K562 (cell line): ENCODE measurements around the gene NELL1. TPM values are rescaled to one million over a fixed set of nuclear protein-coding genes. Genes with fewer than 3 reads are reported as not detected.

ENCODE experiments used
- ATAC-seq: fragments of 200-7000 bp; cut with Tn5 transposase; 3 replicates; pipeline ENCODE4 v1.9.1; 2020; ENCODE audit warnings: moderate library complexity
- BruUV-seq: library from RNA; stranded (reverse); fragments of 400-500 nt; replicated peaks from 2 replicates; lab custom pipeline; 2021; lab: Mats Ljungman, UMichigan
- CTCF ChIA-PET: fragments of 300-600 bp; formaldehyde crosslinking; extraction: SDS; loops from one replicate; lab custom pipeline; 2021; ENCODE audit warnings: low intra/inter-chr PET ratio; lab: Yijun Ruan, JAX
- POLR2A ChIA-PET: fragments of 300-600, 350-650 bp; sonication (Branson Sonifier 250); formaldehyde crosslinking; extraction: SDS; loops from one replicate; lab custom pipeline; 2021; ENCODE audit warnings: antibody characterized with exemption, inconsistent platforms; lab: Yijun Ruan, JAX
- DNase-seq, 4 experiments: peaks; one replicate each; pipeline versions ENCODE4 v3.0.0 to v3.0.0-alpha.2; 2011 to 2018; ENCODE audit warnings: low spot score in 3 of 4, mixed read lengths in 3 of 4; ENCODE audit errors: extremely low read depth in 1 of 4
- FAIRE-seq: peaks from 2 replicates; lab custom pipeline; 2011; peaks lifted over from hg19 to GRCh38; lab: Jason Lieb, UNC
- H2AFZ ChIP-seq: 2 replicates; pipeline ENCODE4 v1.6.0; 2011; ENCODE audit warnings: low read depth, low read length, control low read depth, inconsistent platforms
- H3K27ac ChIP-seq: fragments of 200-600 bp; 3 replicates; pipeline ENCODE4 v1.8.0; 2011; ENCODE audit warnings: low read depth, mild to moderate bottlenecking, control low read depth, inconsistent platforms, low read length, moderate library complexity, mixed read lengths; ENCODE audit errors: extremely low read depth
- H3K27me3 ChIP-seq, 2 experiments: fragments of 300-600 bp in 1 of 2; 2 replicates in 1 of 2; 3 replicates in 1 of 2; pipeline versions ENCODE4 v1.6.0 to v1.8.0; 2011; ENCODE audit warnings: inconsistent platforms in 2 of 2, low read length in 2 of 2, mild to moderate bottlenecking in 1 of 2, mixed read lengths in 1 of 2, moderate library complexity in 1 of 2; ENCODE audit not compliant: control insufficient read depth in 2 of 2, insufficient read depth in 2 of 2
- H3K36me3 ChIP-seq: fragments of 300-600 bp; 3 replicates; pipeline ENCODE4 v1.8.0; 2011; ENCODE audit warnings: mild to moderate bottlenecking, low read length, inconsistent platforms; ENCODE audit not compliant: control insufficient read depth, insufficient read depth
- H3K4me1 ChIP-seq, 2 experiments: fragments of 200-600 bp in 1 of 2; replicated peaks in 1 of 2; 2 replicates in 1 of 2; 3 replicates in 1 of 2; pipeline versions ENCODE4 v1.5.1 to v1.8.0; 2011; ENCODE audit warnings: inconsistent platforms in 2 of 2, low read length in 2 of 2, mild to moderate bottlenecking in 1 of 2, mixed read lengths in 1 of 2, moderate library complexity in 1 of 2; ENCODE audit not compliant: control insufficient read depth in 2 of 2, insufficient read depth in 2 of 2
- H3K4me2 ChIP-seq: 2 replicates; pipeline ENCODE4 v1.6.1; 2011; ENCODE audit warnings: low read length, control low read depth, inconsistent platforms, mixed read lengths; ENCODE audit not compliant: insufficient read depth
- H3K4me3 ChIP-seq: fragments of 200-600 bp; sonication (generic), shearing (Covaris generic); 2 replicates; pipeline ENCODE4 v1.5.1; 2016; ENCODE audit warnings: control low read depth, inconsistent platforms
- H3K79me2 ChIP-seq: fragments of 200-600 bp; 3 replicates; pipeline ENCODE4 v1.8.0; 2011; ENCODE audit warnings: low read length, inconsistent platforms; ENCODE audit not compliant: control insufficient read depth, insufficient read depth
- H3K9ac ChIP-seq, 2 experiments: 2 replicates each; pipeline versions ENCODE4 v1.6.0 to v1.6.1; 2011; ENCODE audit warnings: low read depth in 2 of 2, low read length in 2 of 2, control low read depth in 1 of 2, inconsistent platforms in 1 of 2, mild to moderate bottlenecking in 1 of 2, mixed read lengths in 1 of 2; ENCODE audit not compliant: insufficient read depth in 1 of 2
- H3K9me1 ChIP-seq: one replicate; pipeline ENCODE4 v1.6.0; 2011; ENCODE audit warnings: inconsistent platforms, mild to moderate bottlenecking, low read length, moderate library complexity; ENCODE audit not compliant: control insufficient read depth, insufficient read depth
- H3K9me3 ChIP-seq: replicated peaks from 2 replicates; pipeline ENCODE4 v1.5.1; 2011; ENCODE audit warnings: low read depth, low read length, inconsistent platforms; ENCODE audit not compliant: control insufficient read depth, insufficient read depth
- H4K20me1 ChIP-seq: replicated peaks from 2 replicates; pipeline ENCODE4 v1.6.1; 2011; ENCODE audit warnings: low read length, inconsistent platforms, mixed read lengths; ENCODE audit not compliant: control insufficient read depth, insufficient read depth
- DACH1 ChIP-seq: fragments of 450-650 bp; IDR thresholded peaks from 2 replicates; pipeline ENCODE4 v1.6.1; 2018; ENCODE audit not compliant: partially characterized antibody
- ELF1 ChIP-seq: fragments of 200-800 bp; sonication (Bioruptor generic); IDR thresholded peaks from 2 replicates; pipeline ENCODE4 v1.6.1; 2016; ENCODE audit warnings: missing genetic modification characterization, missing compliant biosample characterization
- FOXP1 ChIP-seq: sonication (generic); formaldehyde crosslinking; IDR thresholded peaks from 2 replicates; pipeline ENCODE4 v1.8.0; 2022; ENCODE audit warnings: mild to moderate bottlenecking, missing genetic modification reagents
- GTF2B ChIP-seq: IDR thresholded peaks from 2 replicates; pipeline ENCODE4 v1.6.1; 2011; ENCODE audit not compliant: insufficient read length; ENCODE audit errors: extremely low read depth
- RBM14 ChIP-seq: fragments of 200-400 bp; formaldehyde crosslinking; IDR thresholded peaks from 2 replicates; pipeline ENCODE4 v1.6.1; 2018; ENCODE audit warnings: low read depth, mild to moderate bottlenecking, low read length, moderate library complexity, borderline replicate concordance; ENCODE audit not compliant: insufficient read depth
- SP1 ChIP-seq: sonication (generic); formaldehyde crosslinking; IDR thresholded peaks from 2 replicates; pipeline ENCODE4 v1.8.1; 2022; ENCODE audit warnings: mild to moderate bottlenecking, missing genetic modification reagents
- TEAD1 ChIP-seq, 2 experiments: fragments of 450-650 bp in 1 of 2; sonication (generic) in 1 of 2; formaldehyde crosslinking; IDR thresholded peaks; 2 replicates each; pipeline versions ENCODE4 v1.4.0 to v1.8.0; 2020 to 2022; ENCODE audit warnings: mild to moderate bottlenecking in 2 of 2, missing genetic modification reagents in 1 of 2
- TFE3 ChIP-seq: fragments of 450-650 bp; formaldehyde crosslinking; IDR thresholded peaks from 2 replicates; pipeline ENCODE4 v1.4.0; 2020; ENCODE audit warnings: mild to moderate bottlenecking, mixed read lengths
- ZBTB9 ChIP-seq: fragments of 450-650 bp; formaldehyde crosslinking; IDR thresholded peaks from 2 replicates; pipeline ENCODE4 v1.4.0; 2020; ENCODE audit warnings: mild to moderate bottlenecking, moderate library complexity
- ZNF239 ChIP-seq: fragments of 250-450 bp; sonication (Bioruptor Pico); IDR thresholded peaks from 2 replicates; pipeline ENCODE4 v1.4.0; 2020; ENCODE audit warnings: mild to moderate bottlenecking
- ZNF347 ChIP-seq: fragments of 450-650 bp; formaldehyde crosslinking; IDR thresholded peaks from 2 replicates; pipeline ENCODE4 v1.4.0; 2020; ENCODE audit warnings: low read depth, mild to moderate bottlenecking, moderate library complexity
- ZNF668 ChIP-seq: fragments of 250-450 bp; sonication (Bioruptor Pico); IDR thresholded peaks from 2 replicates; pipeline ENCODE4 v1.8.0; 2022; ENCODE audit warnings: mild to moderate bottlenecking, inconsistent platforms
- ZNF76 ChIP-seq: fragments of 250-450 bp; sonication (Bioruptor Pico); IDR thresholded peaks from 2 replicates; pipeline ENCODE4 v1.4.0; 2020; ENCODE audit warnings: mild to moderate bottlenecking, moderate library complexity, borderline replicate concordance
- ZSCAN29 ChIP-seq: fragments of 450-650 bp; IDR thresholded peaks from 2 replicates; pipeline ENCODE4 v1.6.1; 2017
- WGBS: fragments of 100-300 bp; shearing (Covaris generic); methylation state at CpG from one replicate; pipeline ENCODE4 v1.1.6; 2016; ENCODE audit warnings: low coverage, mixed read lengths; ENCODE audit not compliant: insufficient coverage; ENCODE audit errors: missing lambda C conversion rate; 5-methylcytosine and 5-hydroxymethylcytosine counted together
- in situ Hi-C: fragments of 300-500 bp; cut with MboI; formaldehyde crosslinking; loops from 4 replicates; pipeline ENCODE4 v1.15.0; 2018; ENCODE audit warnings: inconsistent platforms, mixed read lengths
- intact Hi-C: fragments of 100-400 bp; cut with micrococcal nuclease; formaldehyde crosslinking; loops from 2 replicates; pipeline ENCODE4 v1.14.2; 2022
- polyA plus RNA-seq, 8 experiments: library from polyadenylated mRNA; depleted of rRNA in 4 of 8; stranded (reverse) in 5 of 8; unstranded in 3 of 8; fragments of >200 nt; fragmentation: Nextera tagmentation in 2 of 8; fragmentation: Illumina TruSeq in 1 of 8; extraction: Ambion mirVana in 2 of 8; extraction: Trizol in 1 of 8; gene quantifications; 2 replicates each; pipeline versions ENCODE4 v1.2.1 to v1.2.3, GENCODE V29; 2011 to 2014; ENCODE audit warnings: inconsistent platforms in 1 of 8, missing spikeins in 1 of 8
- total RNA-seq, 7 experiments: library from RNA; depleted of rRNA in 6 of 7; stranded (reverse); fragments of >200 nt in 6 of 7; fragmentation: Illumina TruSeq in 2 of 7; extraction: Trizol in 2 of 7; gene quantifications; 2 replicates each; pipeline versions ENCODE4 v1.2.1 to v1.2.3, GENCODE V29; 2011 to 2021; ENCODE audit warnings: low replicate concordance in 1 of 7

The NELL1 gene
- total and polyA plus RNA-seq, 9 of the 15 experiments (the other 6 are each of a cell fraction or from before 2014, with no cell fraction given): not detected

- TF ChIP-seq TFE3 (CRISPR knock-in tag) (no peak), SP1 (CRISPR knock-in tag) (no peak), TEAD1 (CRISPR knock-in tag; IDR thresholded peaks at IDR 0.05) (no peak), ELF1 (tag) (no peak), ZSCAN29 (no peak)
- TF ChIP-seq, all 486 proteins: peak for 0
Measured at GRCh38 chr11:20631519-20632168, 37.7 kb upstream of the NELL1 start (continued).

GRCh38 chr11:20632169-20632532 lies 37.2 kb upstream of the NELL1 start:
- Histone ChIP-seq H3K27ac (no peak overlapping the region), H3K27me3 (no peaks in the 10 kb centered on the region; a peak in 1 of 5 replicates), H3K9ac (no peak overlapping the region), H3K4me1 (no peaks in the 10 kb centered on the region), H4K20me1 (no peaks in the 10 kb centered on the region), H2AFZ (no peak overlapping the region), H3K4me2 (no peak overlapping the region)
- ATAC-seq: no peak
- 0% methylated on average over 1 of the region's 1 CpG for WGBS
- no peak for FAIRE-seq
- TF ChIP-seq ZNF239 (CRISPR knock-in tag) (no peak), ZBTB9 (CRISPR knock-in tag) (no peak), GTF2B (no peak), FOXP1 (CRISPR knock-in tag) (no peak), RBM14 (no peak), ZNF347 (CRISPR knock-in tag) (no peak), ZNF668 (CRISPR knock-in tag) (no peak), DACH1 (no peak), ZNF76 (CRISPR knock-in tag) (no peak)
- TF ChIP-seq, all 486 proteins: peak for 0
- Histone ChIP-seq H3K9me3 (no peaks in the 10 kb centered on the region), H3K79me2 (no peaks in the 10 kb centered on the region), H3K9me1 (no peaks in the 10 kb centered on the region), H3K4me3 (no peak overlapping the region), H3K36me3 (no peaks in the 10 kb centered on the region)
- in situ Hi-C loops: loop anchor here (25.0 kb wide), 1 partner anchor 1680 kb away; no protein-coding TSS in a partner anchor
- intact Hi-C loops: no loop called here
- POLR2A ChIA-PET: no interaction called here
- no TSS peak for BruUV-seq
- DNase-seq: no peak
- CTCF ChIA-PET: no interaction called here
